Measurements from ENCODE around the gene POLK.

Gene POLK

DNA sequence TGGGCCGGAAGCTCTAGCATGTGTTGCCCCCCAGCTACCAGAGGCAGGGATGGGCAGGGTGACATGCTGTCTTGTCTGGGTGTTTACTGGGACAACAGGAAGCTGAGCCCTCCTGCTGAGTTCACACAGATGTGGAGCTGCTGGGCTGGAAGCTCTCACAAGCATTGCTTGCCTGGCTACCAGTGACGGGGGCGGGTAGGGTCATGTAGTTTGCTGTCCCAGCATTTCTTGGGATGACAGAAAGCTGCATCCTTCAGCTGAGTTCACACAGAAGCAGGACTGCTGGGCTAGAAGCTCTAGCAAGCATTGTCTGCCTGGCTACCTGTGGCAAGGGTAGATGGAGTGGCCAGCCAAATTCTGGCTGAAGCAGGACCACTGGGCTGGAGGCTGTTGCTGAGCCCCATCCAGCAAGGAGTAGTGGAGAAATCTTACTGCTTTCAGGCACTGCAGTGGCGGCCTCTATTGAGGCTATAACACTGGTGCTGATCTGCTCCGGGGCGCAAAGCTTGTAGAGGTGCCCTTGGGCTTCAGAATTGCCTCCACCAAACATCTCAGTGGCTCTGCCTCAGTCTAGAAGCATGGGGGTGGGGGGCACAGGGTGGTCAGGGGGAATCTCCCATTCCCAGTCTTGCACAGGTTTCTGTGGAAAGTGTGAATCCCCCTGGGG lies 25.1 kb downstream of the POLK start:
- Histone ChIP-seq H3K9me3 (ENCODE audit: control insufficient read depth, low read length) (no peaks in the 10 kb centered on the region), H3K4me3 (ENCODE audit: insufficient read depth, low read depth, low read length, poor library complexity, severe bottlenecking) (no peak overlapping the region), H3K4me1 (ENCODE audit: control insufficient read depth, insufficient read depth, low read length, poor library complexity, severe bottlenecking) (no peaks in the 10 kb centered on the region), H3K36me3 (ENCODE audit: control insufficient read depth, insufficient read depth, low read length) (no peaks in the 10 kb centered on the region), H3K27ac (ENCODE audit: insufficient read depth, low read length, poor library complexity, severe bottlenecking) (no peak overlapping the region), H3K27me3 (replicated peaks; ENCODE audit: control insufficient read depth, insufficient read depth, low read length, poor library complexity, severe bottlenecking) (no peaks in the 10 kb centered on the region)
- DNase-seq = no peak

GRCh38 chr5:75538211-75538610 lies 26.5 kb downstream of the POLK start:
- Histone ChIP-seq H3K27me3 (replicated peaks; ENCODE audit: control insufficient read depth, insufficient read depth, low read length, poor library complexity, severe bottlenecking) (no peaks in the 10 kb centered on the region), H3K4me3 (ENCODE audit: insufficient read depth, low read depth, low read length, poor library complexity, severe bottlenecking) (no peak overlapping the region), H3K27ac (ENCODE audit: insufficient read depth, low read length, poor library complexity, severe bottlenecking) (no peak overlapping the region), H3K9me3 (ENCODE audit: control insufficient read depth, low read length) (no peaks in the 10 kb centered on the region), H3K4me1 (ENCODE audit: control insufficient read depth, insufficient read depth, low read length, poor library complexity, severe bottlenecking) (no peaks in the 10 kb centered on the region), H3K36me3 (ENCODE audit: control insufficient read depth, insufficient read depth, low read length) (no peaks in the 10 kb centered on the region)
- no peak for DNase-seq

- H3K27ac ChIP-seq (ENCODE audit: insufficient read depth, low read length, poor library complexity, severe bottlenecking) = no peak overlapping the region
- no peaks in the 10 kb centered on the region for H3K4me1 ChIP-seq (ENCODE audit: control insufficient read depth, insufficient read depth, low read length, poor library complexity, severe bottlenecking)
- H3K4me3 ChIP-seq (ENCODE audit: insufficient read depth, low read depth, low read length, poor library complexity, severe bottlenecking) = no peak overlapping the region
- H3K9me3 ChIP-seq (ENCODE audit: control insufficient read depth, low read length) = no peaks in the 10 kb centered on the region
- no peaks in the 10 kb centered on the region for H3K27me3 ChIP-seq (replicated peaks; ENCODE audit: control insufficient read depth, insufficient read depth, low read length, poor library complexity, severe bottlenecking)
- no peaks in the 10 kb centered on the region for H3K36me3 ChIP-seq (ENCODE audit: control insufficient read depth, insufficient read depth, low read length)
- DNase-seq = no peak
Observed at GRCh38 chr5:75545131-75545530, 33.4 kb downstream of the POLK start.

GRCh38 chr5:75546830-75547229 lies 35.1 kb downstream of the POLK start:
- no peaks in the 10 kb centered on the region for H3K27me3 ChIP-seq (replicated peaks; ENCODE audit: control insufficient read depth, insufficient read depth, low read length, poor library complexity, severe bottlenecking)
- no peaks in the 10 kb centered on the region for H3K36me3 ChIP-seq (ENCODE audit: control insufficient read depth, insufficient read depth, low read length)
- no peaks in the 10 kb centered on the region for H3K4me1 ChIP-seq (ENCODE audit: control insufficient read depth, insufficient read depth, low read length, poor library complexity, severe bottlenecking)
- no peaks in the 10 kb centered on the region for H3K9me3 ChIP-seq (ENCODE audit: control insufficient read depth, low read length)
- DNase-seq = no peak
- no peak overlapping the region for H3K4me3 ChIP-seq (ENCODE audit: insufficient read depth, low read depth, low read length, poor library complexity, severe bottlenecking)
- H3K27ac ChIP-seq (ENCODE audit: insufficient read depth, low read length, poor library complexity, severe bottlenecking) = no peak overlapping the region

DNA sequence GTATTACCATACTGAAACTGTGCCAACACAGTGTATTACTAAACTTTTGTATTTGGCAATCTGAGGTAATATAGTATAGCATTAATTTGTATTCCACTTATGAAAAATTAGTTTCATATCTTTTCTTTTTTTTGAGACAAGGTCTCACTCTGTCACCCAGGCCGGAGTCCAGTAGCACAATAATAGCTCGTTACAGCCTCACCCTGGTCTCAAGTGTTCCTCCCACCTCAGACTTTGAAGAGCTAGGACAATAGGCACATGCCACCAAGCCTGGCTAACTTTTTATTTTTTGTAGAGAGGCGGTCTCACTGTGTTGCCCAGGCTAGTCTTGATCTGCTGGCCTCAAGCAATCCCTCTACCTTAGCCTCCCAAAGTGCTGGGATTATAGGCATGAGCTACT lies 36.1 kb downstream of the POLK start:
- no peak overlapping the region for H3K4me3 ChIP-seq (ENCODE audit: insufficient read depth, low read depth, low read length, poor library complexity, severe bottlenecking)
- H3K27me3 ChIP-seq (replicated peaks; ENCODE audit: control insufficient read depth, insufficient read depth, low read length, poor library complexity, severe bottlenecking) = no peaks in the 10 kb centered on the region
- no peaks in the 10 kb centered on the region for H3K36me3 ChIP-seq (ENCODE audit: control insufficient read depth, insufficient read depth, low read length)
- DNase-seq = no peak
- no peak overlapping the region for H3K27ac ChIP-seq (ENCODE audit: insufficient read depth, low read length, poor library complexity, severe bottlenecking)
- H3K9me3 ChIP-seq (ENCODE audit: control insufficient read depth, low read length) = no peaks in the 10 kb centered on the region
- H3K4me1 ChIP-seq (ENCODE audit: control insufficient read depth, insufficient read depth, low read length, poor library complexity, severe bottlenecking) = no peaks in the 10 kb centered on the region

DNA sequence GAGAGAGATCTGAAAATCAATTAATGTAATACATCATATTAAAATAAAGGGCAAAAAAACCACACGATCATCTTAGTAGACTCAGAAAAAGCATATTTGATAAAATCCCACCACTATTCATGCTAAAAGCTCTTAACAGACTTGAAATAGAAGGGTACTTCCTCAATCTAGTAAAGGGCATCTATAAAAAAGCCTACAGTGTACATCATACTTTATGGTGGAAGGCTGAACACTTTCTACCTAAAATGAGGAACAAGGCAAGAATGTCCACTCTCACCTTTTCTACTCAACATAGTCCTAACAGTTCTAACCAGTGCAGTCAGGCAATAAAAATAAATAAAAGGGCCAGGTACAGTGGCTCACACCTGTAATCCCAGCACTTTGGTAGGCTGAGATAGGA lies 38.9 kb downstream of the POLK start:
- Histone ChIP-seq H3K4me3 (ENCODE audit: insufficient read depth, low read depth, low read length, poor library complexity, severe bottlenecking) (no peak overlapping the region), H3K4me1 (ENCODE audit: control insufficient read depth, insufficient read depth, low read length, poor library complexity, severe bottlenecking) (no peaks in the 10 kb centered on the region), H3K27ac (ENCODE audit: insufficient read depth, low read length, poor library complexity, severe bottlenecking) (no peak overlapping the region), H3K9me3 (ENCODE audit: control insufficient read depth, low read length) (no peaks in the 10 kb centered on the region), H3K36me3 (ENCODE audit: control insufficient read depth, insufficient read depth, low read length) (peaks cover 5% of the 10 kb centered on the region), H3K27me3 (replicated peaks; ENCODE audit: control insufficient read depth, insufficient read depth, low read length, poor library complexity, severe bottlenecking) (no peaks in the 10 kb centered on the region)
- DNase-seq = no peak

DNA sequence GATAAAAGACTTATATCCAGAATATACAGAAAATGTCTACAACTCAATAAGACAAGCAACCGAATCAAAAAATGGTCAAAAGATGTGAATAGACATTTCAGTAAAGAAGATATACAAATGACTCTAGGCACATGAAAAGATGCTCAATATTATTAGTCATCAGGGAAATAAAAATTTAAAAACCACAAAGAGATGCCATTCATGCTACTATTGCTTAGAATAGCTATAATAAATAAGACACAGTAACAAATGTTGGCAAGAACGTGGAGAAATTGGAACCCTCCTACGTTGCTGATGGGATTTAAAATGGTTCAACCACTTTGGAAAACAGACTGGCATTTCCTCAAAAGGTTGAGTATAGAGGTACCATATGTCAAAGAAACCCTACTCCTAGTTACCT lies 39.8 kb downstream of the POLK start:
- H3K4me3 ChIP-seq (ENCODE audit: insufficient read depth, low read depth, low read length, poor library complexity, severe bottlenecking) = no peak overlapping the region
- no peak for DNase-seq
- H3K27ac ChIP-seq (ENCODE audit: insufficient read depth, low read length, poor library complexity, severe bottlenecking) = no peak overlapping the region
- no peaks in the 10 kb centered on the region for H3K4me1 ChIP-seq (ENCODE audit: control insufficient read depth, insufficient read depth, low read length, poor library complexity, severe bottlenecking)
- H3K27me3 ChIP-seq (replicated peaks; ENCODE audit: control insufficient read depth, insufficient read depth, low read length, poor library complexity, severe bottlenecking) = no peaks in the 10 kb centered on the region
- H3K9me3 ChIP-seq (ENCODE audit: control insufficient read depth, low read length) = no peaks in the 10 kb centered on the region
- peaks cover 5% of the 10 kb centered on the region for H3K36me3 ChIP-seq (ENCODE audit: control insufficient read depth, insufficient read depth, low read length)

DNA sequence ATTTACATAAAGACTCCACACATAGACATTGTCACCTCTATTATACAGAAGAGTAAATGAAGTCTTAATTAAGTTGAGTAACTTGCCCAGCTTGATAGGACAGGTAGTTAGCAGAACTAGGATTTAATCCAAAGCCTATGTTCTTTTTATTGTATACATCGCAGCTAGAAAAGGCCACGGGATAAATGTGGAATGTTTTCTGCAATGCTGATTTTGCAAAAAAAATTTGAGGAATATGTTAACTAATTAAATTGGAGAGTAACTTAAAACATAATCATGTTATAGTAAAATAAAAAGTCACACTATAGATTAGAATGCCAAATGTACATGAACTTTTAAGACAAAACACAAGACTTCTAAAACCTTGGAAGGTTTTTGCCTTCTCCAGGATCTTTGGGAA lies 41.1 kb downstream of the POLK start:
- H3K9me3 ChIP-seq (ENCODE audit: control insufficient read depth, low read length) = no peaks in the 10 kb centered on the region
- no peak for DNase-seq
- H3K36me3 ChIP-seq (ENCODE audit: control insufficient read depth, insufficient read depth, low read length) = peaks cover 5% of the 10 kb centered on the region

DNA sequence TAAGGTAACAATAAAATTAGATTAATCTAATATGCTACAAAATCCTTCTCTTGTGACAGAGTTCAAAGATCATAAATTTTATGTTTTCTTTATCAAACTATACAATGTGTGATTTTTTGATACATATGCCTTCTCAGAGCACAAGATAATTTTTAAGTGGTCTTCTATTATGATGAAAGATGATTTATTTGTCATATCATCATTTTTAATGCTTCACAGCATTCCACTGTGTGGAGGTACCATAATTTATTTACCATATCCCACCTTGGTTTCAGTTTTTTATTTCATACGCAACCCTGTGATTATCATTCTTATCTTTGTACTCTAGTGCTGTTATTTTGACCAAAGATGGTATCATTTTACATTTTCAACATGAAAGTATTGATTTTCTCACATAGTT lies 41.7 kb downstream of the POLK start:
- H3K27ac ChIP-seq (ENCODE audit: insufficient read depth, low read length, poor library complexity, severe bottlenecking) = no peak overlapping the region
- DNase-seq = no peak
- H3K27me3 ChIP-seq (replicated peaks; ENCODE audit: control insufficient read depth, insufficient read depth, low read length, poor library complexity, severe bottlenecking) = no peaks in the 10 kb centered on the region
- no peak overlapping the region for H3K4me3 ChIP-seq (ENCODE audit: insufficient read depth, low read depth, low read length, poor library complexity, severe bottlenecking)
- H3K9me3 ChIP-seq (ENCODE audit: control insufficient read depth, low read length) = no peaks in the 10 kb centered on the region
- H3K4me1 ChIP-seq (ENCODE audit: control insufficient read depth, insufficient read depth, low read length, poor library complexity, severe bottlenecking) = no peaks in the 10 kb centered on the region
- H3K36me3 ChIP-seq (ENCODE audit: control insufficient read depth, insufficient read depth, low read length) = peaks cover 5% of the 10 kb centered on the region

More for the DNA sequence above, 41.1 kb downstream of the POLK start:
- Histone ChIP-seq H3K4me1 (ENCODE audit: control insufficient read depth, insufficient read depth, low read length, poor library complexity, severe bottlenecking) (no peaks in the 10 kb centered on the region), H3K4me3 (ENCODE audit: insufficient read depth, low read depth, low read length, poor library complexity, severe bottlenecking) (no peak overlapping the region), H3K27me3 (replicated peaks; ENCODE audit: control insufficient read depth, insufficient read depth, low read length, poor library complexity, severe bottlenecking) (no peaks in the 10 kb centered on the region), H3K27ac (ENCODE audit: insufficient read depth, low read length, poor library complexity, severe bottlenecking) (no peak overlapping the region)

- Histone ChIP-seq H3K4me3 (ENCODE audit: insufficient read depth, low read depth, low read length, poor library complexity, severe bottlenecking) (no peak overlapping the region), H3K4me1 (ENCODE audit: control insufficient read depth, insufficient read depth, low read length, poor library complexity, severe bottlenecking) (no peaks in the 10 kb centered on the region), H3K27ac (ENCODE audit: insufficient read depth, low read length, poor library complexity, severe bottlenecking) (no peak overlapping the region)
Observed at GRCh38 chr5:75558221-75558620, 46.5 kb downstream of the POLK start.

More at GRCh38 chr5:75558221-75558620, 46.5 kb downstream of the POLK start:
- no peak for DNase-seq
- H3K36me3 ChIP-seq (ENCODE audit: control insufficient read depth, insufficient read depth, low read length) = peaks cover 5% of the 10 kb centered on the region
- no peaks in the 10 kb centered on the region for H3K27me3 ChIP-seq (replicated peaks; ENCODE audit: control insufficient read depth, insufficient read depth, low read length, poor library complexity, severe bottlenecking)
- no peaks in the 10 kb centered on the region for H3K9me3 ChIP-seq (ENCODE audit: control insufficient read depth, low read length)

All from effector memory CD4-positive, alpha-beta T cell (primary cell).